Measurements from ENCODE around the gene CRYBG1.

- TF ChIP-seq ZFX (IDR thresholded peaks at IDR 0.05) (no peak), CTCF (conservative IDR thresholded peaks at IDR 0.05) (no peak)
Observed at GRCh38 chr6:106520711-106521401, 160.3 kb downstream of the CRYBG1 start.
